ENCODE results near the gene SBK1. TPM values are rescaled to one million over a fixed set of nuclear protein-coding genes. Genes with fewer than 3 reads are reported as not detected.
A peak's percentile ranks its signal among the peaks of the same experiment; 100 is the strongest.

The SBK1 gene
- total RNA-seq, 1 donor, result not detected

DNA sequence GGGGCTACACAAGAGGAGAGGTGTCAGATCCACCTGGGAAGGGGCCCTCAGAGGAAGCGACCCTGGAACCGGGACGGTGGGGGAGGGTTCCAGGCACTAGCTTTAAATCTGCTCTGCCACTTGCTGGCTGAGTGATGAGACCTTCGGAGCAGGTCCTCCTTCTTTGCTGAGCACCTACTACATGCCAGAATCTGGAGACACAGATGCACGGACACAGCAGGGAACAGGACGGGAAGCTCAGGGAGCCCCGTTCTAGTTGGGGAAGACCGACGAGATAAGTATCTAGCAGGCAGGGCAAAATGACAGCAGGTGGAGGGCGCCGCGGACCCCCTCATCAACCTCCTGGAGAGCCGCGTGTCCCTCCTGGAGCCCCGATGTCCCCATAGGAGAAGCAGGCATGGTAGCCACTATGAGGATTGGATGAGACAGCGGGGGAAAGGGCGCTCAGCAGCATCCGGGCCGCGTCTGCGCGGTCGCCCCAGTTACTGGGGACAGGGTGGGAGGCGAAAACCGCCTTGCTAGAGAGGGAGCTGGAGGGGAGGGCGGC lies 27.2 kb downstream of the SBK1 start:
- Histone ChIP-seq H3K36me3 (ENCODE audit: insufficient read depth, low read length) (no peaks in the 10 kb centered on the region), H3K4me1 (ENCODE audit: insufficient read depth, low read length) (no peaks in the 10 kb centered on the region), H3K27ac (ENCODE audit: low read depth, low read length) (no peak overlapping the region), H3K27me3 (ENCODE audit: insufficient read depth, low read length) (no peaks in the 10 kb centered on the region), H3K79me2 (ENCODE audit: insufficient read depth, low read length) (no peaks in the 10 kb centered on the region), H3K9me3 (ENCODE audit: low read depth, low read length) (no peaks in the 10 kb centered on the region), H4K20me1 (ENCODE audit: insufficient read depth, low read length) (no peaks in the 10 kb centered on the region), H3K4me3 (ENCODE audit: insufficient read depth, low read length) (no peak overlapping the region), H2AFZ (ENCODE audit: low read length) (no peak overlapping the region), H3K4me2 (ENCODE audit: insufficient read depth, low read length) (no peak overlapping the region)
- TF ChIP-seq, protein P1, sequence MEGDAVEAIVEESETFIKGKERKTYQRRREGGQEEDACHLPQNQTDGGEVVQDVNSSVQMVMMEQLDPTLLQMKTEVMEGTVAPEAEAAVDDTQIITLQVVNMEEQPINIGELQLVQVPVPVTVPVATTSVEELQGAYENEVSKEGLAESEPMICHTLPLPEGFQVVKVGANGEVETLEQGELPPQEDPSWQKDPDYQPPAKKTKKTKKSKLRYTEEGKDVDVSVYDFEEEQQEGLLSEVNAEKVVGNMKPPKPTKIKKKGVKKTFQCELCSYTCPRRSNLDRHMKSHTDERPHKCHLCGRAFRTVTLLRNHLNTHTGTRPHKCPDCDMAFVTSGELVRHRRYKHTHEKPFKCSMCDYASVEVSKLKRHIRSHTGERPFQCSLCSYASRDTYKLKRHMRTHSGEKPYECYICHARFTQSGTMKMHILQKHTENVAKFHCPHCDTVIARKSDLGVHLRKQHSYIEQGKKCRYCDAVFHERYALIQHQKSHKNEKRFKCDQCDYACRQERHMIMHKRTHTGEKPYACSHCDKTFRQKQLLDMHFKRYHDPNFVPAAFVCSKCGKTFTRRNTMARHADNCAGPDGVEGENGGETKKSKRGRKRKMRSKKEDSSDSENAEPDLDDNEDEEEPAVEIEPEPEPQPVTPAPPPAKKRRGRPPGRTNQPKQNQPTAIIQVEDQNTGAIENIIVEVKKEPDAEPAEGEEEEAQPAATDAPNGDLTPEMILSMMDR (IDR thresholded peaks at IDR 0.05; ENCODE audit: extremely low read depth, low read depth, low read length), result no peak
- peak; percentile 58 for DNase-seq (ENCODE audit: insufficient read length, low spot score, missing footprints)

DNA sequence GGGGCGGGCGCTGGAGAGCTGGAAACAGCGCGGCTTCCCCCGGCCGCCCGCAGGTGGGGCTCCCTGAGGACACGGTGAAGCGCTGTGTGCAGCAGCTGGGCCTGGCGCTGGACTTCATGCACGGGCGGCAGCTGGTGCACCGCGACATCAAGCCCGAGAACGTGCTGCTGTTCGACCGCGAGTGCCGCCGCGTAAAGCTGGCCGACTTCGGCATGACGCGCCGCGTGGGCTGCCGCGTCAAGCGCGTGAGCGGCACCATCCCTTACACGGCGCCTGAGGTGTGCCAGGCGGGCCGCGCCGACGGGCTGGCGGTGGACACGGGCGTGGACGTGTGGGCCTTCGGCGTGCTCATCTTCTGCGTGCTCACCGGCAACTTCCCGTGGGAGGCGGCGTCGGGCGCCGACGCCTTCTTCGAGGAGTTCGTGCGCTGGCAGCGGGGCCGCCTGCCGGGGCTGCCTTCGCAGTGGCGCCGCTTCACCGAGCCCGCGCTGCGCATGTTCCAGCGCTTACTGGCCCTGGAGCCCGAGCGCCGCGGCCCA lies 27.8 kb downstream of the SBK1 start:
- TF ChIP-seq, protein P1 (IDR thresholded peaks at IDR 0.05; ENCODE audit: extremely low read depth, low read depth, low read length), result no peak
- Histone ChIP-seq H3K79me2 (ENCODE audit: insufficient read depth, low read length) (no peaks in the 10 kb centered on the region), H3K9me3 (ENCODE audit: low read depth, low read length) (no peaks in the 10 kb centered on the region), H3K27ac (ENCODE audit: low read depth, low read length) (no peak overlapping the region), H3K4me2 (ENCODE audit: insufficient read depth, low read length) (no peak overlapping the region), H3K36me3 (ENCODE audit: insufficient read depth, low read length) (no peaks in the 10 kb centered on the region), H2AFZ (ENCODE audit: low read length) (no peak overlapping the region), H4K20me1 (ENCODE audit: insufficient read depth, low read length) (no peaks in the 10 kb centered on the region), H3K4me1 (ENCODE audit: insufficient read depth, low read length) (no peaks in the 10 kb centered on the region), H3K27me3 (ENCODE audit: insufficient read depth, low read length) (no peaks in the 10 kb centered on the region), H3K4me3 (ENCODE audit: insufficient read depth, low read length) (no peak overlapping the region)
- peak; percentile 60 for DNase-seq (ENCODE audit: insufficient read length, low spot score, missing footprints)

DNA sequence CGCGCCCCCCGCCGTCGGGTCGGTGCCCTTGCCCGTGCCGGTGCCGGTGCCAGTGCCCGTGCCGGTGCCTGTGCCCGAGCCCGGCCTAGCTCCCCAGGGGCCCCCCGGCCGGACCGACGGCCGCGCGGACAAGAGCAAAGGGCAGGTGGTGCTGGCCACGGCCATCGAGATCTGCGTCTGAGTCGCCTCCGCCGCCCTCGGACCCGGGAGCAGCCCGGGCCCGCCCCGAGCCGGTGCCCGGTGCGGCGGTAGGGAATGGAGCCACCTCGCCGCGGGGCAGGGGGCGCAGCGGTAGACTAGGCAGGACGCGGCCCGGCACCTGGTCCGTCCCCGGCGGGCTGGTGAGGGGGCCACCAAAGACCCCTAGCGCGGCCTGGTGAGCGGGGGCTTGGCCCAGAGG lies 28.4 kb downstream of the SBK1 start:
- TF ChIP-seq, protein P1 (IDR thresholded peaks at IDR 0.05; ENCODE audit: extremely low read depth, low read depth, low read length), result no peak
- Histone ChIP-seq H3K4me2 (ENCODE audit: insufficient read depth, low read length) (no peak overlapping the region), H3K27me3 (ENCODE audit: insufficient read depth, low read length) (no peaks in the 10 kb centered on the region), H3K9me3 (ENCODE audit: low read depth, low read length) (no peaks in the 10 kb centered on the region), H3K4me1 (ENCODE audit: insufficient read depth, low read length) (no peaks in the 10 kb centered on the region), H3K79me2 (ENCODE audit: insufficient read depth, low read length) (no peaks in the 10 kb centered on the region), H3K36me3 (ENCODE audit: insufficient read depth, low read length) (no peaks in the 10 kb centered on the region), H2AFZ (ENCODE audit: low read length) (no peak overlapping the region), H3K27ac (ENCODE audit: low read depth, low read length) (no peak overlapping the region), H3K4me3 (ENCODE audit: insufficient read depth, low read length) (no peak overlapping the region), H4K20me1 (ENCODE audit: insufficient read depth, low read length) (no peaks in the 10 kb centered on the region)
- DNase-seq (ENCODE audit: insufficient read length, low spot score, missing footprints), result peak; percentile 42

- DNase-seq (ENCODE audit: insufficient read length, low spot score, missing footprints), result peak; percentile 97
- H3K4me1 ChIP-seq (ENCODE audit: insufficient read depth, low read length), result no peaks in the 10 kb centered on the region
- TF ChIP-seq, protein P1 (IDR thresholded peaks at IDR 0.05; ENCODE audit: extremely low read depth, low read depth, low read length), result peak; percentile 81
- no peak overlapping the region for H3K27ac ChIP-seq (ENCODE audit: low read depth, low read length)
- no peak overlapping the region for H3K4me2 ChIP-seq (ENCODE audit: insufficient read depth, low read length)
- H3K4me3 ChIP-seq (ENCODE audit: insufficient read depth, low read length), result no peak overlapping the region
- no peaks in the 10 kb centered on the region for H4K20me1 ChIP-seq (ENCODE audit: insufficient read depth, low read length)
- H3K79me2 ChIP-seq (ENCODE audit: insufficient read depth, low read length), result no peaks in the 10 kb centered on the region
- H3K9me3 ChIP-seq (ENCODE audit: low read depth, low read length), result no peaks in the 10 kb centered on the region
- H2AFZ ChIP-seq (ENCODE audit: low read length), result no peak overlapping the region
- no peaks in the 10 kb centered on the region for H3K27me3 ChIP-seq (ENCODE audit: insufficient read depth, low read length)
- H3K36me3 ChIP-seq (ENCODE audit: insufficient read depth, low read length), result no peaks in the 10 kb centered on the region
These were observed 29.5 kb downstream of the SBK1 start for GRCh38 chr16:28321700-28322411.

All from osteoblast (primary cell).